ENCODE data around the gene LIG4.
"Not testable (repeated sequence)": the region's sequence is repeated elsewhere in the genome, so short reads cannot be mapped to it uniquely, and the experiment has no call there.

The LIG4 gene

GRCh38 chr13:108226184-108226583 is 10.8 kb upstream of the LIG4 start:
- POLR2A ChIA-PET = no interaction called here
- DNase-seq (ENCODE audit: extremely low spot score) = no peak
- CTCF ChIA-PET = interaction anchor here (0.6 kb wide), 1 partner anchor 144 kb away, joined by 4 read pairs; no protein-coding TSS in a partner anchor
- TF ChIP-seq LEF1 (IDR thresholded peaks at IDR 0.05; ENCODE audit: borderline replicate concordance) (no peak), CTBP1 (IDR thresholded peaks at IDR 0.05; ENCODE audit: borderline replicate concordance) (no peak), FOXM1 (IDR thresholded peaks at IDR 0.05; ENCODE audit: borderline replicate concordance) (no peak), L3MBTL2 (conservative IDR thresholded peaks at IDR 0.05) (no peak), FOXA1 (IDR thresholded peaks at IDR 0.05) (no peak), HDGF (IDR thresholded peaks at IDR 0.05; ENCODE audit: borderline replicate concordance) (no peak), BHLHE40 (IDR thresholded peaks at IDR 0.05; ENCODE audit: borderline replicate concordance) (no peak), SP1 (IDR thresholded peaks at IDR 0.05) (no peak), ARNT (IDR thresholded peaks at IDR 0.05) (no peak), FOXK2 (IDR thresholded peaks at IDR 0.05) (no peak), NFRKB (IDR thresholded peaks at IDR 0.05) (no peak), ELF4 (IDR thresholded peaks at IDR 0.05) (no peak), PKNOX1 (IDR thresholded peaks at IDR 0.05) (no peak), TARDBP (IDR thresholded peaks at IDR 0.05) (no peak)

- POLR2A ChIA-PET = no interaction called here
- TF ChIP-seq TARDBP (IDR thresholded peaks at IDR 0.05) (no peak), FOXK2 (IDR thresholded peaks at IDR 0.05) (no peak), HDGF (IDR thresholded peaks at IDR 0.05; ENCODE audit: borderline replicate concordance) (no peak), ZNF384 (IDR thresholded peaks at IDR 0.05) (no peak), LEF1 (IDR thresholded peaks at IDR 0.05; ENCODE audit: borderline replicate concordance) (no peak), CTBP1 (IDR thresholded peaks at IDR 0.05; ENCODE audit: borderline replicate concordance) (no peak), FOXM1 (IDR thresholded peaks at IDR 0.05; ENCODE audit: borderline replicate concordance) (no peak), SUZ12 (IDR thresholded peaks at IDR 0.05) (no peak), ELF4 (IDR thresholded peaks at IDR 0.05) (no peak), PKNOX1 (IDR thresholded peaks at IDR 0.05) (no peak), L3MBTL2 (conservative IDR thresholded peaks at IDR 0.05) (no peak), NFRKB (IDR thresholded peaks at IDR 0.05) (no peak), BHLHE40 (IDR thresholded peaks at IDR 0.05; ENCODE audit: borderline replicate concordance) (no peak), SP1 (IDR thresholded peaks at IDR 0.05) (no peak), ARNT (IDR thresholded peaks at IDR 0.05) (no peak), FOXA1 (IDR thresholded peaks at IDR 0.05) (no peak)
- DNase-seq (ENCODE audit: extremely low spot score) = no peak
- CTCF ChIA-PET = no interaction called here
Observed at GRCh38 chr13:108225440-108225839, 10.1 kb upstream of the LIG4 start.

DNA sequence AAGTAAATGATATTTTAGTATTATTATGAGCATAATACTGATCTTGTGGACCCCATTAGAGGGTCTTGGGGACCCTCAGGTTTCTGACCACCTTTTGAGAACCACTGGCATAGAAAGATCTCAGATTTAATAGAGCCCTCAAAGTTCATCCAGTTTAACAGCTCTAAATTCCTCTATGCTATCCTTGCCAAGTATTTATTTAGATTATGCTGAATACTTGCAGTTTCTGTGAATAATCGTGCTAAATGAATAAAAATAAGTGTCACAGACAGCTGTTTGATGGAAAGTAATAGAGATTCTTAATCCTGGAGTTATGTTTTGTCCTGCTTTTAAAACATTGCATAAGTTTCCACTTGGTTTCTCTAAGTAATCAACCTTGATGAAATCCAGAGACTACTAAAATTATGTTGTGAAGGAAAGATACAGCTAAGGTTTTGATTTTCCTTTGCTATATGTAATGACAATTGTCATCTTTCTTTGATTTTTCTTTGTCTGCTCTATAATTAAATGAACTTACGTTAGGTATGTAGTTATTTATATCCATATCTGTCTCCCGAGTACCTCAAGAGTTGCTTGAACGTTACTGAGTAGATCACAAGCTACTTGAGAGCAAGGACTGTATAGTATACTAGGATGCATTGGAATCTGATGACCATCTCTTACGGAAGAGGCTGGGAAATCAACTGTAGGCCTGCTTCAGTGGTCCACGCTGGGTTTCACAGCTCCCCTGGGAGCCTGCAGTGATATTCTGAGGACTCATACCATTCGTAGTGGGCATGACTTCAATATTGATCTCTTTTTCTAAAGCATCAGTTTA is 8.6 kb upstream of the LIG4 start:
- ChIA-PET CTCF (no interaction called here), POLR2A (no interaction called here)
- TF ChIP-seq HDGF (IDR thresholded peaks at IDR 0.05; ENCODE audit: borderline replicate concordance) = no peak
- no peak for TF ChIP-seq ARNT (IDR thresholded peaks at IDR 0.05)
- no peak for TF ChIP-seq TARDBP (IDR thresholded peaks at IDR 0.05)
- no peak for TF ChIP-seq SP1 (IDR thresholded peaks at IDR 0.05)
- TF ChIP-seq FOXK2 (IDR thresholded peaks at IDR 0.05) = no peak
- no peak for TF ChIP-seq FOXM1 (IDR thresholded peaks at IDR 0.05; ENCODE audit: borderline replicate concordance)
- no peak for TF ChIP-seq ZNF384 (IDR thresholded peaks at IDR 0.05)
- no peak for TF ChIP-seq LEF1 (IDR thresholded peaks at IDR 0.05; ENCODE audit: borderline replicate concordance)
- no peak for TF ChIP-seq PKNOX1 (IDR thresholded peaks at IDR 0.05)
- no peak for TF ChIP-seq L3MBTL2 (conservative IDR thresholded peaks at IDR 0.05)
- TF ChIP-seq FOXA1 (IDR thresholded peaks at IDR 0.05) = no peak
- TF ChIP-seq SUZ12 (IDR thresholded peaks at IDR 0.05) = no peak
- no peak for TF ChIP-seq BHLHE40 (IDR thresholded peaks at IDR 0.05; ENCODE audit: borderline replicate concordance)
- TF ChIP-seq NFRKB (IDR thresholded peaks at IDR 0.05) = no peak
- TF ChIP-seq ELF4 (IDR thresholded peaks at IDR 0.05) = no peak
- DNase-seq (ENCODE audit: extremely low spot score) = no peak

DNA sequence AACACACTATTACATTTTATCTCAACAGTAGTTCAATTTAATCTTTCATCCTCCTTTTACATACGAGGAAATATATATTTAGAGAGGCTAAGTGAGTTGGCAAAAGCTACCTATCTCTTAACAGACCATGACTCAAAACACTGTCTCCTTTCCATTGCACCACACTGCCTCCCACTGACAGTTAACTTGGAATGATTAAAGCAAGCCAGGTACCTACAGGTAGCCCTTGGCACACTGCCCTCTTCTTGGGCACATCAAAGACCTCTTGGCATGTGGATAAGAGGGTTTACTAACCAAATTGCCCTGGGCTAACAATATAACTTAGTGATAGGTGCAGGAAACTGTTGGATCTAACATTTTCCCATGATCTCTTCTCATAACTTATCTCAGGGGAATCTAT is 4.7 kb upstream of the LIG4 start:
- ChIA-PET POLR2A (no interaction called here), CTCF (no interaction called here)
- DNase-seq (ENCODE audit: extremely low spot score) = no peak
- TF ChIP-seq FOXK2 (IDR thresholded peaks at IDR 0.05) (no peak), ZNF384 (IDR thresholded peaks at IDR 0.05) (no peak)

- ChIA-PET CTCF (no interaction called here), POLR2A (no interaction called here)
- peak; percentile 80 for DNase-seq (ENCODE audit: extremely low spot score)
- TF ChIP-seq HDGF (IDR thresholded peaks at IDR 0.05; ENCODE audit: borderline replicate concordance) = no peak
- peak; percentile 71 for TF ChIP-seq L3MBTL2 (conservative IDR thresholded peaks at IDR 0.05)
- no peak for TF ChIP-seq TARDBP (IDR thresholded peaks at IDR 0.05)
- TF ChIP-seq NFRKB (IDR thresholded peaks at IDR 0.05) = no peak
- TF ChIP-seq ELF4 (IDR thresholded peaks at IDR 0.05) = peak; percentile 35
- TF ChIP-seq CTBP1 (IDR thresholded peaks at IDR 0.05; ENCODE audit: borderline replicate concordance) = 0 out of 2 replicates have a peak, but pooled peaks have one; percentile 32
Observed at GRCh38 chr13:108218044-108218974, 3.0 kb upstream of the LIG4 start, which contains the start of gene ABHD13. Gene ABHD13 (plus strand): TSS chr13:108218392. CDS start chr13:108229219, 10,827 bp downstream.

GRCh38 chr13:108217307-108218043 is 2.1 kb upstream of the LIG4 start:
- DNase-seq (ENCODE audit: extremely low spot score); CTCF ChIA-PET; POLR2A ChIA-PET: not testable (repeated sequence)
